T-helper 1 cell treated with Interleukin-12 subunit alpha and Interleukin-12 subunit beta and Interleukin-4 antibody, amounts not matched to agents 30 μg/mL and 1 μg/mL, for 36 hours (primary cell): Measurements from ENCODE around the gene NXPH4.

Source experiments
- H3K27ac Mint-ChIP-seq: one replicate; pipeline ENCODE4 v1.8.0; 2021; ENCODE audit warnings: mild to moderate bottlenecking, mixed read lengths
- H3K27me3 Mint-ChIP-seq: one replicate; pipeline ENCODE4 v1.8.0; 2021; ENCODE audit warnings: low read depth, mixed read lengths
- H3K36me3 Mint-ChIP-seq: one replicate; pipeline ENCODE4 v1.8.0; 2021; ENCODE audit warnings: low read depth, mixed read lengths
- H3K4me1 Mint-ChIP-seq: one replicate; pipeline ENCODE4 v1.8.0; 2021; ENCODE audit warnings: low read depth, mixed read lengths
- H3K4me3 Mint-ChIP-seq: one replicate; pipeline ENCODE4 v1.8.0; 2021; ENCODE audit warnings: mild to moderate bottlenecking, moderate library complexity, mixed read lengths
- H3K9me3 Mint-ChIP-seq: one replicate; pipeline ENCODE4 v1.8.0; 2021; ENCODE audit warnings: mixed read lengths

Gene NXPH4

GRCh38 chr12:57215065-57215464, 1.5 kb upstream of the NXPH4 start:
- H3K9me3 Mint-ChIP-seq, result no peaks in the 10 kb centered on the region
- no peak overlapping the region for H3K27ac Mint-ChIP-seq
- peak overlapping the region; percentile 79 for H3K4me3 Mint-ChIP-seq
- H3K36me3 Mint-ChIP-seq, result no peaks in the 10 kb centered on the region
- H3K27me3 Mint-ChIP-seq, result peaks cover 59% of the 10 kb centered on the region
- H3K4me1 Mint-ChIP-seq, result peaks cover 27% of the 10 kb centered on the region

GRCh38 chr12:57215668-57216013, 953 bp upstream of the NXPH4 start:
- Mint-ChIP-seq H3K36me3 (no peaks in the 10 kb centered on the region), H3K9me3 (no peaks in the 10 kb centered on the region), H3K4me1 (peaks cover 29% of the 10 kb centered on the region), H3K27ac (peak overlapping the region; percentile 2), H3K4me3 (peak overlapping the region; percentile 79), H3K27me3 (peaks cover 62% of the 10 kb centered on the region)

GRCh38 chr12:57216921-57217879, 606 bp downstream of the NXPH4 start:
- Mint-ChIP-seq H3K36me3 (peaks cover 2% of the 10 kb centered on the region), H3K27ac (peak overlapping the region; percentile 38), H3K4me1 (peaks cover 38% of the 10 kb centered on the region), H3K9me3 (no peaks in the 10 kb centered on the region), H3K27me3 (peaks cover 78% of the 10 kb centered on the region), H3K4me3 (peak overlapping the region; percentile 84)

- Mint-ChIP-seq H3K27ac (no peak overlapping the region), H3K4me3 (peak overlapping the region; percentile 24)
Observed at GRCh38 chr12:57218030-57218853, 1.6 kb downstream of the NXPH4 start.

GRCh38 chr12:57219205-57219992, 2.8 kb downstream of the NXPH4 start:
- no peak overlapping the region for H3K4me3 Mint-ChIP-seq
- H3K27me3 Mint-ChIP-seq, result peaks cover 87% of the 10 kb centered on the region
- H3K27ac Mint-ChIP-seq, result no peak overlapping the region
- H3K4me1 Mint-ChIP-seq, result peaks cover 37% of the 10 kb centered on the region
- H3K9me3 Mint-ChIP-seq, result no peaks in the 10 kb centered on the region
- H3K36me3 Mint-ChIP-seq, result peaks cover 2% of the 10 kb centered on the region

More at GRCh38 chr12:57218030-57218853, 1.6 kb downstream of the NXPH4 start:
- Mint-ChIP-seq H3K4me1 (peaks cover 42% of the 10 kb centered on the region), H3K36me3 (peaks cover 2% of the 10 kb centered on the region), H3K27me3 (peaks cover 87% of the 10 kb centered on the region), H3K9me3 (no peaks in the 10 kb centered on the region)

GRCh38 chr12:57219993-57220754, 3.6 kb downstream of the NXPH4 start:
- Mint-ChIP-seq H3K27me3 (peaks cover 86% of the 10 kb centered on the region), H3K9me3 (no peaks in the 10 kb centered on the region), H3K4me3 (no peak overlapping the region), H3K36me3 (peaks cover 2% of the 10 kb centered on the region), H3K4me1 (peaks cover 34% of the 10 kb centered on the region), H3K27ac (no peak overlapping the region)

- Mint-ChIP-seq H3K27ac (no peak overlapping the region), H3K36me3 (peaks cover 2% of the 10 kb centered on the region), H3K9me3 (no peaks in the 10 kb centered on the region), H3K4me1 (peaks cover 31% of the 10 kb centered on the region), H3K4me3 (no peak overlapping the region), H3K27me3 (peaks cover 85% of the 10 kb centered on the region)
Observed at GRCh38 chr12:57220770-57221168, 4.2 kb downstream of the NXPH4 start.

- no peak overlapping the region for H3K4me3 Mint-ChIP-seq
Observed at GRCh38 chr12:57221169-57221917, 4.7 kb downstream of the NXPH4 start.

GRCh38 chr12:57222286-57223190, 5.9 kb downstream of the NXPH4 start:
- H3K4me3 Mint-ChIP-seq, result no peak overlapping the region
- no peaks in the 10 kb centered on the region for H3K9me3 Mint-ChIP-seq
- peaks cover 2% of the 10 kb centered on the region for H3K36me3 Mint-ChIP-seq
- peaks cover 35% of the 10 kb centered on the region for H3K4me1 Mint-ChIP-seq
- H3K27me3 Mint-ChIP-seq, result peaks cover 92% of the 10 kb centered on the region
- no peak overlapping the region for H3K27ac Mint-ChIP-seq

More at GRCh38 chr12:57221169-57221917, 4.7 kb downstream of the NXPH4 start:
- no peaks in the 10 kb centered on the region for H3K9me3 Mint-ChIP-seq
- H3K27ac Mint-ChIP-seq, result no peak overlapping the region
- peaks cover 2% of the 10 kb centered on the region for H3K36me3 Mint-ChIP-seq
- peaks cover 31% of the 10 kb centered on the region for H3K4me1 Mint-ChIP-seq
- H3K27me3 Mint-ChIP-seq, result peaks cover 88% of the 10 kb centered on the region

- Mint-ChIP-seq H3K9me3 (no peaks in the 10 kb centered on the region), H3K4me3 (no peak overlapping the region), H3K27ac (no peak overlapping the region), H3K4me1 (peaks cover 39% of the 10 kb centered on the region), H3K27me3 (peaks cover 86% of the 10 kb centered on the region), H3K36me3 (peaks cover 2% of the 10 kb centered on the region)
Observed at GRCh38 chr12:57223191-57224165, 6.9 kb downstream of the NXPH4 start.

GRCh38 chr12:57224278-57224972, 7.8 kb downstream of the NXPH4 start:
- H3K4me1 Mint-ChIP-seq, result peaks cover 47% of the 10 kb centered on the region
- H3K4me3 Mint-ChIP-seq, result no peak overlapping the region
- H3K27ac Mint-ChIP-seq, result no peak overlapping the region
- no peaks in the 10 kb centered on the region for H3K9me3 Mint-ChIP-seq
- H3K36me3 Mint-ChIP-seq, result peaks cover 4% of the 10 kb centered on the region
- H3K27me3 Mint-ChIP-seq, result peaks cover 76% of the 10 kb centered on the region
